PC-9 (cell line): ENCODE measurements around the gene ZNF625. TPM values are rescaled to one million over a fixed set of nuclear protein-coding genes. Genes with fewer than 3 reads are reported as not detected.

Experiments
- BruUV-seq: library from RNA; stranded (reverse); fragments of 400-500 nt; replicated peaks from 2 replicates; lab custom pipeline; 2021; lab: Mats Ljungman, UMichigan
- CTCF ChIA-PET: fragments of 300-600 bp; sonication (Branson Sonifier 250); formaldehyde crosslinking; loops from one replicate; lab custom pipeline; 2022; ENCODE audit warnings: antibody characterized with exemption; lab: Charles Lee
- POLR2A ChIA-PET: fragments of 300-600 bp; sonication (Branson Sonifier 250); formaldehyde crosslinking; loops from one replicate; lab custom pipeline; 2022; ENCODE audit warnings: antibody characterized with exemption; ENCODE audit not compliant: unreplicated experiment; lab: Charles Lee
- DNase-seq, 2 experiments: peaks; one replicate each; pipeline versions ENCODE4 v3.0.0 to v3.0.0-alpha.2; 2015 to 2022; ENCODE audit warnings: mixed read lengths in 1 of 2
- H2AFZ ChIP-seq: fragments of 200-600 bp; sonication (generic); 2 replicates; pipeline ENCODE4 v1.8.1; 2017; ENCODE audit warnings: antibody characterized with exemption
- H3F3A ChIP-seq: fragments of 200-600 bp; sonication (generic); 2 replicates; pipeline ENCODE4 v1.8.1; 2017; ENCODE audit warnings: antibody characterized with exemption, mild to moderate bottlenecking, low read depth; ENCODE audit not compliant: insufficient read depth
- H3K27ac ChIP-seq: fragments of 200-600 bp; sonication (generic); 2 replicates; pipeline ENCODE4 v1.6.1; 2016; ENCODE audit warnings: mixed run types
- H3K27me3 ChIP-seq: fragments of 200-600 bp; sonication (generic); 2 replicates; pipeline ENCODE4 v1.6.1; 2016; ENCODE audit warnings: low read depth, mixed run types; ENCODE audit not compliant: insufficient read depth
- H3K36me3 ChIP-seq: fragments of 200-600 bp; sonication (generic); 2 replicates; pipeline ENCODE4 v1.6.1; 2016; ENCODE audit warnings: low read depth, mixed run types
- H3K4me1 ChIP-seq: fragments of 200-600 bp; sonication (generic); replicated peaks from 2 replicates; pipeline ENCODE4 v1.6.1; 2016; ENCODE audit warnings: mixed run types; ENCODE audit not compliant: insufficient read depth
- H3K4me2 ChIP-seq: fragments of 200-600 bp; sonication (generic); 2 replicates; pipeline ENCODE4 v1.6.1; 2017; ENCODE audit warnings: mixed run types
- H3K4me3 ChIP-seq: fragments of 200-600 bp; sonication (generic); 2 replicates; pipeline ENCODE4 v1.6.1; 2016; ENCODE audit warnings: mixed run types
- H3K79me2 ChIP-seq: fragments of 200-600 bp; sonication (generic); 2 replicates; pipeline ENCODE4 v1.6.1; 2017; ENCODE audit warnings: low read depth, mixed run types
- H3K9me2 ChIP-seq: fragments of 200-600 bp; sonication (generic); 2 replicates; pipeline ENCODE4 v1.8.1; 2017; ENCODE audit warnings: mild to moderate bottlenecking; ENCODE audit not compliant: insufficient read depth
- H3K9me3 ChIP-seq: fragments of 200-600 bp; sonication (generic); 2 replicates; pipeline ENCODE4 v1.8.1; 2016; ENCODE audit warnings: low read depth; ENCODE audit not compliant: insufficient read depth
- H4K20me1 ChIP-seq: fragments of 200-600 bp; sonication (generic); 2 replicates; pipeline ENCODE4 v1.8.1; 2017; ENCODE audit not compliant: insufficient read depth
- CTCF ChIP-seq: fragments of 200-600 bp; sonication (generic); conservative IDR thresholded peaks from 2 replicates; pipeline ENCODE4 v1.6.1; 2017; ENCODE audit warnings: mixed run types, antibody characterized with exemption, mild to moderate bottlenecking, moderate library complexity
- EZH2 ChIP-seq: fragments of 200-600 bp; sonication (generic); IDR thresholded peaks from 2 replicates; pipeline ENCODE4 v1.8.0; 2017; ENCODE audit warnings: antibody characterized with exemption, low read depth
- intact Hi-C: fragments of 100-400 bp; cut with micrococcal nuclease; formaldehyde crosslinking; loops from one replicate; pipeline ENCODE4 v1.10.0; 2022; ENCODE audit not compliant: unreplicated experiment
- total RNA-seq: library from RNA; stranded (reverse); gene quantifications from 2 replicates; pipeline ENCODE4 v1.2.3, GENCODE V29; 2021

The ZNF625 gene
- total RNA-seq, 1 experiment from 2014 or later = 6.4 TPM

- Histone ChIP-seq H3K9me3 (peaks cover 5% of the 10 kb centered on the region; the same call in 1 of the 2 replicates), H3K4me1 (no peaks in the 10 kb centered on the region), H4K20me1 (no peaks in the 10 kb centered on the region), H3K4me3 (no peak overlapping the region), H3K36me3 (no peaks in the 10 kb centered on the region), H2AFZ (no peak overlapping the region), H3K4me2 (no peak overlapping the region), H3F3A (no peaks in the 10 kb centered on the region), H3K9me2 (no peaks in the 10 kb centered on the region), H3K27ac (no peak overlapping the region), H3K27me3 (no peaks in the 10 kb centered on the region), H3K79me2 (no peaks in the 10 kb centered on the region)
- no TSS peak for BruUV-seq
- intact Hi-C loops = no loop called here
- POLR2A ChIA-PET = no interaction called here
- CTCF ChIA-PET = no interaction called here
- no peak for DNase-seq
- TF ChIP-seq CTCF = no peak
- TF ChIP-seq EZH2 = no peak
Observed at GRCh38 chr19:12199757-12200419, 43.4 kb upstream of the ZNF625 start.

GRCh38 chr19:12198136-12198535 lies 41.6 kb upstream of the ZNF625 start:
- Histone ChIP-seq H3F3A (no peaks in the 10 kb centered on the region), H3K4me2 (no peak overlapping the region), H4K20me1 (no peaks in the 10 kb centered on the region), H3K9me2 (no peaks in the 10 kb centered on the region), H3K9me3 (peaks cover 15% of the 10 kb centered on the region), H3K4me1 (no peaks in the 10 kb centered on the region), H3K27me3 (no peaks in the 10 kb centered on the region), H3K36me3 (no peaks in the 10 kb centered on the region), H3K27ac (no peak overlapping the region), H3K79me2 (no peaks in the 10 kb centered on the region), H3K4me3 (no peak overlapping the region), H2AFZ (no peak overlapping the region)
- ChIA-PET POLR2A (no interaction called here), CTCF (no interaction called here)
- intact Hi-C loops = no loop called here
- no peak for TF ChIP-seq CTCF
- no peak for TF ChIP-seq EZH2
- no peak for DNase-seq
- no TSS peak for BruUV-seq

GRCh38 chr19:12194827-12195731 lies 38.5 kb upstream of the ZNF625 start:
- H3K36me3 ChIP-seq = peaks cover 8% of the 10 kb centered on the region; the same call in 1 of the 2 replicates

More at GRCh38 chr19:12194827-12195731, 38.5 kb upstream of the ZNF625 start:
- Histone ChIP-seq H3K79me2 (no peaks in the 10 kb centered on the region), H3K9me3 (peaks cover 31% of the 10 kb centered on the region), H3F3A (no peaks in the 10 kb centered on the region), H3K4me1 (no peaks in the 10 kb centered on the region), H3K27ac (no peak overlapping the region), H3K9me2 (no peaks in the 10 kb centered on the region), H3K27me3 (no peaks in the 10 kb centered on the region), H2AFZ (no peak overlapping the region), H4K20me1 (no peaks in the 10 kb centered on the region), H3K4me3 (no peak overlapping the region), H3K4me2 (no peak overlapping the region)
- BruUV-seq = no TSS peak
- CTCF ChIA-PET = no interaction called here
- TF ChIP-seq CTCF (no peak), EZH2 (no peak)
- intact Hi-C loops = no loop called here
- peak in 1 of 2 experiments; percentile 57 for DNase-seq
- POLR2A ChIA-PET = no interaction called here
